DMS114 treated with DMSO at 0.1 percent for 48 hours (cell line): ENCODE data around the gene BRAT1.

ENCODE experiments used
- DNase-seq: peaks from one replicate; lab custom pipeline; 2025; ENCODE audit not compliant: unreplicated experiment; lab: John Stamatoyannopoulos, UW

The BRAT1 gene

DNA sequence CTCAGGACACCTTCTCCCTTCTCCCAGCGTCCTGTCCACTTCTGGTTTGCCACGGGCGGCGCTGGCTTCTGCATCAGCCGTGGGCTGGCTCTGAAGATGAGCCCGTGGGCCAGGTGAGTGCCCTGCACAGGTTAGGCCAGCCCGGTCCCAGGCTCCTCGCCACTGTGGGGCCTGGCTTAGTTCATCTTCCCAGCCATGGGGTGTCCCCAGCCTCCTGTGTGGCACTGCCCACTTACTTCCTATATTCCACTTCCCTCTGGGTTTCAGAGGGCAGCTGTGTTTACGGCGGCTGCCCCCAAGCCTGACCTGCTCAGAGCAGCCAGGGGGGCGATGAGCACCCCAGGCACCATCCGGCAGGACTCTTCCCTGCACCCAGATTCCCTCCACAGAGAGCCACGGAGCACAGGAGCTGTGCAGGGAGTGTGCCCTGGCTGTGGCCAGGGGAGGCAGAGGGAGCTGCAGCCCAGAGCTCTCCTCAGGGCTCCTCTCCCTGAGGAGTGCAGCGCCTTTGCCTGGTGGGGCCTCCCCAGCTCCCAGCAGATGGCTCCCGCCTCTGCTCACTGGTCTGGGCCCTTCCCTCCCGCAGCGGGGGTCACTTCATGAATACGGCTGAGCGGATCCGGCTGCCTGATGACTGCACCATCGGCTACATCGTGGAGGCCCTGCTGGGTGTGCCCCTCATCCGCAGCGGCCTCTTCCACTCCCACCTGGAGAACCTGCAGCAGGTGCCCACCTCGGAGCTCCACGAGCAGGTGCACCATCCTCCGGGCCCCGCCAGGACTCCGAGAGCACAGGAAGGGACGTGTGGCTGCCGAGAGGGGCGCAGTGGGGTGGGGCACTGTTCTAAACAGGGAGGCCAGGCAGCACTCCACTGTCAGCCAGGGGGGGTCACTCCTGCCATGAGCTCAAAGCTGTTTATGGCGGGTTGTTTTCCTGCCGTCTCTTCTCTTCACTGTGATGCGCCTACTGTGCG, 29.4 kb downstream of the BRAT1 start:
- DNase-seq = no peak

DNA sequence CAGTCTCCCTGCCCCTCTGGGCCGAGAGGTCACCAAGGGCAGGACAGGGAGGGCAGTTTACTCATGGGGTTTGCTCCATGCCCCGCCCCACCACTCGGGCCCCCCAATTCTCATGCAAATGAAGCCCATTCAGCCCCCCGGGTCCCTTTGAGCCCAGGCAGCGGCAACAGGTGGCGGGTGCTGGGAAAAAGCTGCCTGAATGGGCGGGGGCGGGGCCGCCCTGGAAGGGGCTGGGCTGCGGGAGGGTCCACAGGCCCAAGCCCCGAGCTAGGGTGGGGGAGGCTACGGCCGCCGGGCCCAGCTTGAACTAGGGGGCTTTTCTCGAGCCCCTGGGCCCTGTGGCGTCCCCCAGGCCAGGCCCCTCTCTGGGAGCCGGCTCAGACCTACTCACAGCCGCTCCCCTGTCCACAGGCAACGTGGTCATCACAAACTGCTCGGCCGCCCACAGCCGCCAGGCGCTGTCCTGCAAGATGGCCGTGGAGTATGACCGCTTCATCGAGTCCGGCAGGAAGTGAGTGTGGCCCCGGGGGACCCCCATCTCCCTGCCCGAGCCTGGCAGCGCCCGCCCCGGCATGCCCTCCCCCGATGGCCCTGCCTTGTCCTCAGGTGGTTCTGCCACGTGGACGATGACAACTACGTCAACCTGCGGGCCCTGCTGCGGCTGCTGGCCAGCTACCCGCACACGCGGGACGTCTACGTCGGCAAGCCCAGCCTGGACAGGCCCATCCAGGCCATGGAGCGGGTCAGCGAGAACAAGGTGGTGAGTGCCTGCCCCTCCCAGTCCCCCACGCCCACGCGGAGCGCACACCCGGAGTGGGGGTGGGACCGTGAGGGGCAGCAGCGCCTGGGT, 30.3 kb downstream of the BRAT1 start:
- no peak for DNase-seq

DNA sequence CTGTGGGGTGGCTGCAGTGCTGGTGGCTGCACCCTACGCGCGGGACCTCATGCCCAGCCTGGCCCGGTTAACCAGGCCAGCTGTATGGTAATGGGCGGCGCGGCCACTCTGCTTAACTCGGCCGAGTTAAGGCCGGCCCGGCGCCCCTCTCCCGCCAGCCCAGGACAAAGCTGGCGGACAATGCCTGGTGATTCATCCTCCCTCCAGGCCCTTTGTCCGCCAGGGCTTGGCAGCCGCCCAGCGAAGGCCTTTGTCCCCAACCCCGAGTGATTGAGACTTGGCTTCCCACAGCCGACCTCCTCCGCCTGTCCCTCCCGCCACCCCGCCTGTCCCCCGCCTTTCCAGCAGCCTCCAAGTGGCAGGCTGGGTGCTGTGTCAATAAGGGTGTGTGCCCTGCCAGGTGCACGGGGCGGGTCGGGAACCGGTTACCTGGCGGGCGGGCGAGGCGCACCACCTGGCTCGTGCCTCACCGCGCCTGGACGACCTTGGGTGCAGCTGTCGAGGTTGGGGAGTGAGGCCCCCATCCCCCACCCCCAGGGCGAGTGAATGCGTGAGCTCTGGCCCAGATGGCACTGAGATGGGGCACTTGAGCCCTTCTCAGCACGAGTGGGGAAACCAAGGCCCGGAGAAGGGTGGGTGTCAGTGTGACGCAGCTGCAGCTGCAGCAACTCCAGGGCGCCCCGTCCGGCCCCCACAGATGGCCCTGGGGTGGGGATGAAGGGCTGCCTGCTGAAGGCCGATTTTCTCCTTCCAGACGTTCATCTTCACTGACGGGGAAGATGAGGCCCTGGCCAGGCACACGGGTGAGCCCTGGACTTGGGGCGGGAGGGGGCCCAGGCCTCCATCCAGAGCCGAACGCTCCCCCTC, 31.1 kb downstream of the BRAT1 start:
- no peak for DNase-seq

DNA sequence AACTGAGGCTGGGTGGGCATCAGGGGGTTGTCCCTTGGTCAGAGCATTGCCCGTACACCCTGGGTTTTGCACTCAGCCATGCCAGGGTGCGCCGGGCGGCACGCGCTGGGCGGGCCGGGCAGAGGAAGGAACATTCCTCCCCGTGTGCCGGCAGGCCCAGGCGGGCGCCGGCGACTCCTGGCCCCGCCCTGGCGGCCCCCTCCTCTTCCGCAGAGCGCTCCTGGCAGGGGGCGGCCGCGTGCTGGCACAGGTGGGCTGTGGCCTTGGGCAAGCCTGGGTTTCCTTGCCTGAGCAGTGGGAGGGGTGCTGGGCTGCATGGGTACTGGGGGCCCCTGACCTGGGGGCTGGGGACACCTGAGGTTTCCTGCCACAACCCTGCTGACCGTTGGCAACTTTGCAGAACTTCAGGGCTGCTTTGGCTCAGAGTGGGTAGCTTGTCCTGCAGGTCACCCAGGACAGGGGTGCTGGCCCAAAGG, 31.8 kb downstream of the BRAT1 start:
- no peak for DNase-seq

DNA sequence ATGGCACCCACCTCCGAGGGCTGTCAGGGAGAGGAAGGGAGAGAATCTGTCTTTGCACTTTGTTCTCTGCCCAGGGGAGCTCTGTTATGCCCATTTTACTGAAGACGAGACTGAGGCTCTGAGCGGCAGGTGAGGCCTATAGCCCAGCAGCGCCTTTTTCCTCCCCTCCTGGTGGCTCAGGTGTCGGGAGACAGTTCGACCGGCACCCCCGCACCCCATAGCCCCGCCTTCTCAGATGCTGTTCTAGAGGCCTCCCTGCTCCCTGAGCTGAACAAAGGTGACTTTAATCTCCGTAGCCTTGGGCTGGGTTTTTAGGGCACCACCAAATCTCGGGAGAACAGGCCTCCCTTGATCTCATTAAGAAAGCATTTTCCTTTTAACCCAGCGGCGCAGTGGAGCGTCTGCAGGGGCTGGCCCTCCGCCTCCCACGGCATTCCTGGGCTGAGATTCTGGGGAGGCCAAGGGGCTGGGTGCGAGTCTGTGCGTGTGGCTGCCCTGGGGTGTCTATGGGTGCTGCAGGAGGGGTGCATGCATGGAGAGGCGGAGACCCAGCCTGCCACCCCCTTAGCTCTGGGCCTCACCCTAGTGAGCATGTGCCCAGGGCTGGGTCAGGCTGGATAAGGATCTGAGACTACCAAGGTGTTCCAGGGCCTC, 32.4 kb downstream of the BRAT1 start:
- DNase-seq = no peak

DNA sequence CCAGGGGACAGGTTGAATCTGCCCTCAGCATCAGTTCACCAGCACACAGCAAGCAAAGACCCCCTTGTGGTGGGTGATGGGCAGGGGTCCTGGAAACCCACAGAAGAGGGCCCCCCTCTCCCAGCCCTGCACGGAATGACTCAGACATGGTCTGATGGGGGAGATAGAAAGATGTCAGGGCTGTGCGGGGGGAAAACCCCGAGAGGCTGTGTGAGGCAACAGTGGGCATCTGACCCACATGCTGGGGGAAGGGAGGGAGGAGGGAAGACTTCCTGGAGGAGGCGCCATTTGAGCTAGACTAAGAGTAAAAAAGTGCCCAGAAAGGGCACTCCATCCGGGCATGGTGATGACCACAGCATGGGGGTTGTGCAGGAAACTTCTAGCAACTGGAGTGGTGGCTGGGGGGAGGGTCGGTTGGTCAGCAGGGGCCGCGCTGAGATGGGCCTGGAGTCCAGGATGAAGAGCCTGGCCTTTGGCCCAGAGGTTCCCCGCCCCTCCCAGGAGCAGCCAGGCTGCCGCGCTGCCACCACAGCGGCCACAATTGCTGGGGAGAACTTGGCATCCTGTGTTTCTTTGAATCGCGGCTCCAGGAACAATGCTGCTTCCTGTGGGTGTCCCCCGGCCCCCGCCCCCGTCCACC, 33.3 kb downstream of the BRAT1 start:
- no peak for DNase-seq

DNA sequence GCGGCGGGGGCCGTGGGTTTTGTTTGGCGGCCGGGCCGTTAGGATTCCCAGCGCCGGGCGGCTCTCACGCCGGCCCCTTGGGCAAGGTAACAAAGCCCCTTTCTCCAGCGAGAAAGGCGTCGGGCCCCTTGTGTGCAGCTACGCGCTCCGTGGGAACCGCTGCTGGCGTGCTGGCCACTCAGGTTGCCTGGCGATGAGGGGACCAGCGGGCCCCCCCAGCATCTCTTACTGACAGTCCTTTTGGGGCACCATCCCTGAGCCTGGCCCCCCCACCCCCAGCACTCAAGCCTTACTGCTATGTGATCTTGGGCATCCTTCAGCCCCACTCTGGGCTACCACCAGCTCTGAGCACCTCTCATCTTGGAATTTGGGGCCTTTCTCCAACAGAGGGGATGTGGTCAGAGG, 34.0 kb downstream of the BRAT1 start:
- DNase-seq = no peak

DNA sequence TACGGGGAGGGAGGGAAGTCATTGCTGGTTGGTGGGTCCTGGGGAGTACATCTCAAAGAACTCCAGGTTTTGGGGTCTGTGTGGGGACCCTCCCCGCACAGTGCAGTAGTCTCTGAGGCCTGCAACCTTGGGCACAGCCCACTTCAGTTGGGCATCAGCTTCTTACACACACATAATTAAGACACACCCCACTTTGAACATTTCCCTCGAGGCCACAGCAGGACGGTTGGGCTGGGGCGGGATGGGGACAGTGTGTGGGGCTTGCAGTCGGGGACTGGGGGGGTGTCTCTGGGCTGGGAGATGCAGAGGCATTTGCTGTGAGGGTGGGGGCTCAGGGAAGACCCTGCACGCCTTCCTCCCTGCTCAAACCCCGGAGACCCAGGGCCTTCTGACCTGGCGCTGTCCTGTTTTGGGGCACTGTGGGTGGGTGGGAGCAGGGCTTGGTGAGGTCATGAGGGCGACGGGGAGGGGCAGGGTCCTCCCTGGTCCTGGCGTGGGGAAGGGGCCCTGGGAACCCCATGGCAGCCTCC, 34.5 kb downstream of the BRAT1 start:
- DNase-seq = no peak

GRCh38 chr7:2520131-2520760, 35.1 kb downstream of the BRAT1 start:
- DNase-seq = peak; percentile 15

GRCh38 chr7:2519119-2519930, 36.0 kb downstream of the BRAT1 start, which contains the start of gene LFNG:
TSS of gene LFNG (plus strand) at chr7:2519774. CDS start at chr7:2519862, 88 bp downstream.
- DNase-seq = peak; percentile 57

DNA sequence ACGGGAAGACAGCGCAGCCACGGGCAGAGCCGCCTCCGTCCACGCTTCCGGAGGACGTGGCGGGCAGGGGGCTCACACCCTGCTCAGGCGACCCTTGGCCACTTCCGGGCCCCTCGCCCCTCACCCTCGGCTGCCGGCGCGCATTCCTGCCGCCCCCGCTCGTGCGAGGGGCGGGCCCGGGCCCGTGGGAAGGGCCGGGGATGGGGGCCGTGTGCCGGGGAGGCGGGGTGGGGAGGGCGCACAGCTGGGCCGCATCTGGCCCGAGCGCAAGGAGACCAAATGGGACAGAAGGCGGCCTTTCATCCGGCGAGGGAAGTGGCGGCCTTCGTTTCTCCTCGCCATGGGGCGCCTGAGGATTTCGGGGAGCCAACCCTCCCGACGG, 36.6 kb downstream of the BRAT1 start:
- no peak for DNase-seq

DNA sequence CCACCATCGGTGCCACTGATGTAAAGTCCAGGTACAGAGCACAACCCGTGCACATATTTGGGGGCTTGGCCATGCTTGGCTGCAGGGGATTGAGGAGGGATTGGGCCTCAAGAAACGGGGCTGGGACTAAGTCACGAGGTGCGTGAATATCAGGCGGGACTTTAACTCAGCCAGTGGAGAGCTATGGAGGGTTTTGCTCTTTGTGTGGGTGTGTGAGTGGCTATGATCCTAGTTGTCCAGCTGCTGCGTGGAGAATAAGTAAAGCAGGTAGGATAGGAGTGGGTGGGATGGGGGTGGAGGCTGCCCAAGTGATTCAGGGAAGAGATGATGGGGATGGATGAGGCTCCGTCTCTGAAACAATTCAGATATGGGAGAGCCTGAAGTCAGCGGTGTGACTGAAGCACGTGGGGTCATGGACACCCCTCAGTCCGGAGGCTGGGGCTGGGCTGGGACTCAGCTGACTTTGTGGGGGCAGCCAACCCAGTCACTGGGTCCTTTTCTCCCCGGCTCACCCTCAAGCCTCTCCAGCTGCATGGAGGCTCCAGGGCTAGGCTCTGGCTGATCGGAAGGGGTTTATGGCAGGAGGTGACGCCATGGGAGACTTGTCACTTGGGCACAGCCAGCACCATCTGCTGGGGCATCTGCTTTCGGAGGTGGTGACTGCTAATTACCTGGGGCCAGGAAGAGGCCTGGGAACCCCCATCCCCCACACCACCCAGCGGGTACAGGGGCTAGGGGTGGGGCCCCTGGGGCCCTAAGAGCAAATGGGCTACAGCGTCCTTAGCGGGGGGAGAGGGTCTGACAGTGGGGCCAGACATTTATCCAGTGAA, 37.4 kb downstream of the BRAT1 start:
- DNase-seq = no peak

DNA sequence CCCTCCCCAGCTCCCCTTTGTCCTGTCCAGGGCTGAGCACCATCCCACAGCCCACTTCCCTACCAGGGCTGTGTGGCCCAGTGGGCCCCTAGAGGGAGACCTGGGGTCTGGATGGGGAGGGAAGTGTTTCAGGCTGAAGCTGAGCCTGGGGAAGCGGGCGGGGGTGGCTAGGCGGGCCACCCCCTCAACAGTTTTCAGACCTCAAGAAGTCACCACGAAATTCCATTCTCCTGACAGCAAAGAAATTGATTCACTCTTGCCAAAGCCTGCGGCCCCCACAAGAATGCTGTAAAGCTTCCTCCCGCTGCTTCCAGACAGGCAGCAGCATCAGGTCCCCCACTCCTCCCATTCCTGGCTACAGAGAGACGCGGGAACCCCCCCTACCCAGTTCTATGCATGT, 38.3 kb downstream of the BRAT1 start:
- DNase-seq = no peak

GRCh38 chr7:2516194-2516555, 39.1 kb downstream of the BRAT1 start:
- no peak for DNase-seq

- DNase-seq = no peak
Observed at GRCh38 chr7:2515424-2516193, 39.7 kb downstream of the BRAT1 start.
